ENCODE results near the gene GALNTL6. TPM values are rescaled to one million over a fixed set of nuclear protein-coding genes. Genes with fewer than 3 reads are reported as not detected.

The GALNTL6 gene
- total and polyA plus RNA-seq, 9 of the 15 experiments (the other 6 are each of a cell fraction or from before 2014, with no cell fraction given): 0.18 to 0.50 (median 0.29) TPM

DNA sequence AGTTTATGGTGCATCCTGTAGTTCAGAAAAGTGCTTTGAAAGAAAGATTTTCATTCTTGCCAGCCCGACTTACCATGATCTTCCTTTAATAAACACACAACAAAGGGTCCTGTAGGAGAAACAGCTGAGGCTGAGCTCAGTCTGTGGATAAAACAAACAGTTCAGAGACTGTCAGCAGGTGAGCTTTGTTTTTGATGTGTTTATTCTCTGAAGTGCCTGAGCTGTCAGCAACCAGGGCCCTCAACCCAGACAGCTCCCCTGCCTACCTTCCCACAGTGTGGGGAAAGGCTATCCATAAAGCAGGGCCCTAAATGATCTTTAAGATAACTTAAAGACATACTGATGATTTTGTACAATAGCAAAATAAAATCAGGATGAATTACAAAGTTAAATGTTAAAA lies 896.2 kb downstream of the GALNTL6 start:
- no peaks in the 10 kb centered on the region for H3K27me3 ChIP-seq (ENCODE audit: control insufficient read depth in 2 of 2, insufficient read depth in 2 of 2, low read length in 2 of 2)
- H3K9ac ChIP-seq (ENCODE audit: insufficient read depth in 1 of 2, low read depth in 2 of 2, low read length in 2 of 2): no peak overlapping the region
- DNase-seq (ENCODE audit: extremely low read depth in 1 of 4, low spot score in 3 of 4): no peak
- no peaks in the 10 kb centered on the region for H3K4me1 ChIP-seq (replicated peaks in 1 of 2; ENCODE audit: control insufficient read depth in 2 of 2, insufficient read depth in 2 of 2, low read length in 2 of 2)
- no peaks in the 10 kb centered on the region for H3K36me3 ChIP-seq (ENCODE audit: control insufficient read depth, insufficient read depth, low read length)
- in situ Hi-C loops (cut with MboI): no loop called here
- H2AFZ ChIP-seq (ENCODE audit: low read depth, low read length): no peak overlapping the region
- BruUV-seq (replicated peaks): no TSS peak
- H3K9me1 ChIP-seq (ENCODE audit: control insufficient read depth, insufficient read depth, low read length): no peaks in the 10 kb centered on the region
- H3K4me3 ChIP-seq: no peak overlapping the region
- H3K79me2 ChIP-seq (ENCODE audit: control insufficient read depth, insufficient read depth, low read length): no peaks in the 10 kb centered on the region
- no peak overlapping the region for H3K4me2 ChIP-seq (ENCODE audit: insufficient read depth, low read length)
- ChIA-PET CTCF (ENCODE audit: low intra/inter-chr PET ratio) (no interaction called here), POLR2A (no interaction called here)
- ATAC-seq: no peak
- FAIRE-seq: no peak
- H3K9me3 ChIP-seq (replicated peaks; ENCODE audit: control insufficient read depth, insufficient read depth, low read depth, low read length): peaks cover 2% of the 10 kb centered on the region; the same call in 1 of the 2 replicates
- no peak overlapping the region for H3K27ac ChIP-seq (ENCODE audit: extremely low read depth, low read depth, low read length)
- WGBS (ENCODE audit: insufficient coverage, low coverage, missing lambda C conversion rate): 0% methylated on average over 1 of the region's 1 CpG
- H4K20me1 ChIP-seq (replicated peaks; ENCODE audit: control insufficient read depth, insufficient read depth, low read length): no peaks in the 10 kb centered on the region
- intact Hi-C loops (cut with micrococcal nuclease): no loop called here
- TF ChIP-seq MYBL2 (IDR thresholded peaks at IDR 0.05; ENCODE audit: low read depth): no peak
- TF ChIP-seq MYBL2 (CRISPR knock-in tag; IDR thresholded peaks at IDR 0.05; ENCODE audit: borderline replicate concordance): no peak
- TF ChIP-seq GATAD2A (IDR thresholded peaks at IDR 0.05): no peak
- no peak for TF ChIP-seq PTRF (tag; IDR thresholded peaks at IDR 0.05)
- TF ChIP-seq MBD2 (IDR thresholded peaks at IDR 0.05; ENCODE audit: borderline replicate concordance, low read depth): no peak
- no peak for TF ChIP-seq ZNF57 (CRISPR knock-in tag; IDR thresholded peaks at IDR 0.05)
- TF ChIP-seq ZNF3 (CRISPR knock-in tag; IDR thresholded peaks at IDR 0.05): no peak
- no peak for TF ChIP-seq HNRNPK (IDR thresholded peaks at IDR 0.05; ENCODE audit: low read depth, low read length, poor library complexity, severe bottlenecking)
- TF ChIP-seq MTF1 (CRISPR knock-in tag; IDR thresholded peaks at IDR 0.05; ENCODE audit: borderline replicate concordance): no peak
- TF ChIP-seq, protein P1, sequence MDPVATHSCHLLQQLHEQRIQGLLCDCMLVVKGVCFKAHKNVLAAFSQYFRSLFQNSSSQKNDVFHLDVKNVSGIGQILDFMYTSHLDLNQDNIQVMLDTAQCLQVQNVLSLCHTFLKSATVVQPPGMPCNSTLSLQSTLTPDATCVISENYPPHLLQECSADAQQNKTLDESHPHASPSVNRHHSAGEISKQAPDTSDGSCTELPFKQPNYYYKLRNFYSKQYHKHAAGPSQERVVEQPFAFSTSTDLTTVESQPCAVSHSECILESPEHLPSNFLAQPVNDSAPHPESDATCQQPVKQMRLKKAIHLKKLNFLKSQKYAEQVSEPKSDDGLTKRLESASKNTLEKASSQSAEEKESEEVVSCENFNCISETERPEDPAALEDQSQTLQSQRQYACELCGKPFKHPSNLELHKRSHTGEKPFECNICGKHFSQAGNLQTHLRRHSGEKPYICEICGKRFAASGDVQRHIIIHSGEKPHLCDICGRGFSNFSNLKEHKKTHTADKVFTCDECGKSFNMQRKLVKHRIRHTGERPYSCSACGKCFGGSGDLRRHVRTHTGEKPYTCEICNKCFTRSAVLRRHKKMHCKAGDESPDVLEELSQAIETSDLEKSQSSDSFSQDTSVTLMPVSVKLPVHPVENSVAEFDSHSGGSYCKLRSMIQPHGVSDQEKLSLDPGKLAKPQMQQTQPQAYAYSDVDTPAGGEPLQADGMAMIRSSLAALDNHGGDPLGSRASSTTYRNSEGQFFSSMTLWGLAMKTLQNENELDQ (CRISPR knock-in tag; IDR thresholded peaks at IDR 0.05; ENCODE audit: borderline replicate concordance): no peak
- TF ChIP-seq, protein P2, sequence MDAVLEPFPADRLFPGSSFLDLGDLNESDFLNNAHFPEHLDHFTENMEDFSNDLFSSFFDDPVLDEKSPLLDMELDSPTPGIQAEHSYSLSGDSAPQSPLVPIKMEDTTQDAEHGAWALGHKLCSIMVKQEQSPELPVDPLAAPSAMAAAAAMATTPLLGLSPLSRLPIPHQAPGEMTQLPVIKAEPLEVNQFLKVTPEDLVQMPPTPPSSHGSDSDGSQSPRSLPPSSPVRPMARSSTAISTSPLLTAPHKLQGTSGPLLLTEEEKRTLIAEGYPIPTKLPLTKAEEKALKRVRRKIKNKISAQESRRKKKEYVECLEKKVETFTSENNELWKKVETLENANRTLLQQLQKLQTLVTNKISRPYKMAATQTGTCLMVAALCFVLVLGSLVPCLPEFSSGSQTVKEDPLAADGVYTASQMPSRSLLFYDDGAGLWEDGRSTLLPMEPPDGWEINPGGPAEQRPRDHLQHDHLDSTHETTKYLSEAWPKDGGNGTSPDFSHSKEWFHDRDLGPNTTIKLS (IDR thresholded peaks at IDR 0.05; ENCODE audit: borderline replicate concordance, low read depth): no peak
- no peak for TF ChIP-seq RHOXF2B (CRISPR knock-in tag; conservative IDR thresholded peaks at IDR 0.05)
- no peak for TF ChIP-seq ZNF584 (CRISPR knock-in tag; IDR thresholded peaks at IDR 0.05; ENCODE audit: low read depth)
- TF ChIP-seq, protein P3, sequence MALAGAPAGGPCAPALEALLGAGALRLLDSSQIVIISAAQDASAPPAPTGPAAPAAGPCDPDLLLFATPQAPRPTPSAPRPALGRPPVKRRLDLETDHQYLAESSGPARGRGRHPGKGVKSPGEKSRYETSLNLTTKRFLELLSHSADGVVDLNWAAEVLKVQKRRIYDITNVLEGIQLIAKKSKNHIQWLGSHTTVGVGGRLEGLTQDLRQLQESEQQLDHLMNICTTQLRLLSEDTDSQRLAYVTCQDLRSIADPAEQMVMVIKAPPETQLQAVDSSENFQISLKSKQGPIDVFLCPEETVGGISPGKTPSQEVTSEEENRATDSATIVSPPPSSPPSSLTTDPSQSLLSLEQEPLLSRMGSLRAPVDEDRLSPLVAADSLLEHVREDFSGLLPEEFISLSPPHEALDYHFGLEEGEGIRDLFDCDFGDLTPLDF (CRISPR knock-in tag; IDR thresholded peaks at IDR 0.05): no peak
- TF ChIP-seq CCNT2 (IDR thresholded peaks at IDR 0.05; ENCODE audit: borderline replicate concordance, extremely low read depth, insufficient read length, low read depth, low read length): no peak
- TF ChIP-seq, protein P4, sequence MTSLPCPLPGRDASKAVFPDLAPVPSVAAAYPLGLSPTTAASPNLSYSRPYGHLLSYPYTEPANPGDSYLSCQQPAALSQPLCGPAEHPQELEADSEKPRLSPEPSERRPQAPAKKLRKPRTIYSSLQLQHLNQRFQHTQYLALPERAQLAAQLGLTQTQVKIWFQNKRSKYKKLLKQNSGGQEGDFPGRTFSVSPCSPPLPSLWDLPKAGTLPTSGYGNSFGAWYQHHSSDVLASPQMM (CRISPR knock-in tag; IDR thresholded peaks at IDR 0.05): no peak
- no peak for TF ChIP-seq ZNF384 (IDR thresholded peaks at IDR 0.05; ENCODE audit: low read depth, low read length)

Data from K562 (cell line).